Activated CD8-positive, alpha-beta memory T cell treated with anti-CD3 and anti-CD28 coated beads, Interleukin-2, amount 10 ng/mL, durations not matched to agents 7 days and 5 days (primary cell): ENCODE measurements around the gene RNF182. TPM values are rescaled to one million over a fixed set of nuclear protein-coding genes. Genes with fewer than 3 reads are reported as not detected.
A peak's percentile ranks its signal among the peaks of the same experiment; 100 is the strongest.

Experiments used
- ATAC-seq: fragments of 150-1000 bp; cut with Tn5 transposase; one replicate; pipeline ENCODE4 v1.10.0; 2021; ENCODE audit warnings: moderate library complexity
- CTCF ChIA-PET: fragments of 350-600 bp; sonication (Branson Sonifier 250); formaldehyde crosslinking; loops from one replicate; lab custom pipeline; 2021; ENCODE audit warnings: antibody characterized with exemption; lab: Charles Lee
- DNase-seq: peaks from one replicate; pipeline ENCODE4 v3.0.0-alpha.2; 2020
- H3K27ac Mint-ChIP-seq: one replicate; pipeline ENCODE4 v1.8.0; 2021; ENCODE audit warnings: mild to moderate bottlenecking, mixed read lengths
- H3K27me3 Mint-ChIP-seq: one replicate; pipeline ENCODE4 v1.8.0; 2021; ENCODE audit warnings: mixed read lengths
- H3K36me3 Mint-ChIP-seq: one replicate; pipeline ENCODE4 v1.8.0; 2021; ENCODE audit warnings: mild to moderate bottlenecking, mixed read lengths
- H3K4me1 Mint-ChIP-seq: one replicate; pipeline ENCODE4 v1.8.0; 2021; ENCODE audit warnings: mixed read lengths
- H3K4me3 Mint-ChIP-seq: one replicate; pipeline ENCODE4 v1.8.0; 2021; ENCODE audit warnings: mild to moderate bottlenecking, moderate library complexity, mixed read lengths
- H3K9me3 Mint-ChIP-seq: one replicate; pipeline ENCODE4 v1.8.0; 2022; ENCODE audit warnings: low read depth, mixed read lengths
- total RNA-seq, 2 experiments: library from RNA; stranded (reverse); gene quantifications; one replicate each; pipeline ENCODE4 v1.2.3, GENCODE V29; 2021

Gene RNF182
- total RNA-seq, 2 experiments from 2014 or later: not detected

- Mint-ChIP-seq H3K36me3 (no peaks in the 10 kb centered on the region), H3K4me1 (no peaks in the 10 kb centered on the region), H3K9me3 (no peaks in the 10 kb centered on the region), H3K4me3 (no peak overlapping the region), H3K27me3 (peaks cover 51% of the 10 kb centered on the region), H3K27ac (no peak overlapping the region)
- DNase-seq (no peak), ATAC-seq (no peak)
- CTCF ChIA-PET: interaction anchor here (0.9 to 6.5 kb wide), 8 partner anchors 15 to 245 kb away, joined by 3 to 66 read pairs (median 4); no protein-coding TSS in a partner anchor
Measured at GRCh38 chr6:13907614-13908215, 17.0 kb upstream of the RNF182 start.

GRCh38 chr6:13908955-13909381 is 15.8 kb upstream of the RNF182 start:
- DNase-seq (peak; percentile 52), ATAC-seq (peak; percentile 60)
- no peaks in the 10 kb centered on the region for H3K4me1 Mint-ChIP-seq
- H3K27me3 Mint-ChIP-seq: peaks cover 46% of the 10 kb centered on the region
- no peak overlapping the region for H3K4me3 Mint-ChIP-seq
- CTCF ChIA-PET: interaction anchor here (0.6 to 6.5 kb wide), 22 partner anchors 8 to 1717 kb away, joined by 3 to 66 read pairs (median 4); no protein-coding TSS in a partner anchor
- no peaks in the 10 kb centered on the region for H3K36me3 Mint-ChIP-seq
- H3K27ac Mint-ChIP-seq: no peak overlapping the region
- no peaks in the 10 kb centered on the region for H3K9me3 Mint-ChIP-seq

- peaks cover 47% of the 10 kb centered on the region for H3K27me3 Mint-ChIP-seq
- H3K27ac Mint-ChIP-seq: no peak overlapping the region
- ATAC-seq: no peak
- no peaks in the 10 kb centered on the region for H3K4me1 Mint-ChIP-seq
- DNase-seq: no peak
- H3K9me3 Mint-ChIP-seq: no peaks in the 10 kb centered on the region
- no peaks in the 10 kb centered on the region for H3K36me3 Mint-ChIP-seq
- CTCF ChIA-PET: interaction anchor here (1.6 to 6.5 kb wide), 4 partner anchors 133 to 233 kb away, joined by 6 to 66 read pairs (median 18); no protein-coding TSS in a partner anchor
- no peak overlapping the region for H3K4me3 Mint-ChIP-seq
Measured at GRCh38 chr6:13910443-13910842, 14.3 kb upstream of the RNF182 start.

- H3K27ac Mint-ChIP-seq: no peak overlapping the region
- DNase-seq (no peak), ATAC-seq (no peak)
- H3K36me3 Mint-ChIP-seq: no peaks in the 10 kb centered on the region
- H3K27me3 Mint-ChIP-seq: peaks cover 51% of the 10 kb centered on the region
- CTCF ChIA-PET: interaction anchor here (1.6 to 6.5 kb wide), 4 partner anchors 132 to 232 kb away, joined by 6 to 66 read pairs (median 18); no protein-coding TSS in a partner anchor
- H3K9me3 Mint-ChIP-seq: no peaks in the 10 kb centered on the region
- no peak overlapping the region for H3K4me3 Mint-ChIP-seq
- no peaks in the 10 kb centered on the region for H3K4me1 Mint-ChIP-seq
Measured at GRCh38 chr6:13911337-13911736, 13.4 kb upstream of the RNF182 start.

GRCh38 chr6:13913226-13914001 is 11.3 kb upstream of the RNF182 start:
- no peak for ATAC-seq
- no peak for DNase-seq
- Mint-ChIP-seq H3K27ac (no peak overlapping the region), H3K9me3 (no peaks in the 10 kb centered on the region), H3K36me3 (no peaks in the 10 kb centered on the region), H3K4me1 (no peaks in the 10 kb centered on the region), H3K4me3 (no peak overlapping the region), H3K27me3 (peaks cover 45% of the 10 kb centered on the region)
- CTCF ChIA-PET: interaction anchor here (0.9 to 6.5 kb wide), 3 partner anchors 40 to 160 kb away, joined by 3 to 66 read pairs (median 3); no protein-coding TSS in a partner anchor

DNA sequence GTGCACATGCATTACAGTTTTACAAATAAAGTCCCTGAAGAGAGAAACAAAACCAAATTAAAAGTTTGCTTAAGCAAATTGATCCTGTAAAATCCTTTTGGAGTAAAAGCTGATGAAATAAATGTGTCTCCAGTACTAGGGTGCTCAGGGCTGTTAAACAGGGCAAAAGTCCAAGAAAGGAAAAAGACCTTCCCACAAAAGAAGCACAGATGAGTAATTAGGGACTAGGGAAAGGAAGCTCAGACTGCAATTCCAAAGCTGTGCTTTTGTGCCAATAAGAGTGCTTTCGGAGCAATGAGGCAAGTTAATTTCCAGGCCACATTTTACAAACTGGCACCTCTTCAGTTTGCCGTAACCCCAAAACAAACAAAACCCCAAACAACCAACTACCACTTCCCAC is 10.4 kb upstream of the RNF182 start:
- Mint-ChIP-seq H3K4me3 (no peak overlapping the region), H3K4me1 (no peaks in the 10 kb centered on the region), H3K36me3 (no peaks in the 10 kb centered on the region), H3K27ac (no peak overlapping the region), H3K9me3 (no peaks in the 10 kb centered on the region), H3K27me3 (peaks cover 50% of the 10 kb centered on the region)
- CTCF ChIA-PET: interaction anchor here (6.5 kb wide), 1 partner anchor 152 kb away, joined by 66 read pairs; no protein-coding TSS in a partner anchor
- DNase-seq (no peak), ATAC-seq (no peak)

- Mint-ChIP-seq H3K4me1 (no peaks in the 10 kb centered on the region), H3K27me3 (peaks cover 55% of the 10 kb centered on the region), H3K36me3 (no peaks in the 10 kb centered on the region), H3K9me3 (no peaks in the 10 kb centered on the region), H3K4me3 (no peak overlapping the region), H3K27ac (no peak overlapping the region)
- CTCF ChIA-PET: no interaction called here
- no peak for DNase-seq
- ATAC-seq: no peak
Measured at GRCh38 chr6:13915561-13916229, 9.1 kb upstream of the RNF182 start.

DNA sequence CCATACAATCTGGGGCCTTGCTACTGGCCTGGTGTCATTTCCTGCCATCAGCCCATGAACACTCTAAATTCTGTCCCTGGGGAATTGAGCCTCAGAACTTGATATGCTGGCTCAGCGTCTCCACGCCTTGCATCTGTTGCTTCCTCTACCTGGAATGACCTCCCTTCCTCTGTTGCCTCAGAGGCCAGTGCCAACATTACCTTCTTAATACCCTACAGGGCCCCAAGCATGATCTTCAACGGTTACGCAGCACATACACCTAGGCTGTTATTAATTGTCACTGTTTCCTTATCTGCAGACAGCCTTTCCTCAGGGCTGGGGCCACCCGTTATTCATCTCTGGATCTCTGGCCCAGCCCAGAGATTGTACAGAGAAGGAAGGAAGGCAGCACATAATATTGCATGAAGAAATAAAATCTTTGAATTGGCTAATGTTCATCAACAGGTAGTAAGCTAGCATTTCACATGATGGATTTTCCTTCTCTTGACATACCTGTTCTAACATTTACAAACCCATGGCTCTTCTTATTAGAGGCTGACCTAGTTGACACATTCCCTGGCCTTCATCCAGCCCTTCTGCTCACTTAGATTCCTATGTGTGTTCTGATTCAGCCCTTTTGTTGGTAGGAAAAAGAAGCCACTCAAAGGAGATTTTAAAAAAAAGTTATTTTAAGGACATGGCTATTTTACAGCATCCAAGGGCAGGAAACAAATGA is 8.4 kb upstream of the RNF182 start:
- ATAC-seq (no peak), DNase-seq (no peak)
- Mint-ChIP-seq H3K4me1 (no peaks in the 10 kb centered on the region), H3K4me3 (no peak overlapping the region), H3K9me3 (no peaks in the 10 kb centered on the region), H3K27ac (no peak overlapping the region), H3K27me3 (peaks cover 57% of the 10 kb centered on the region), H3K36me3 (no peaks in the 10 kb centered on the region)
- CTCF ChIA-PET: no interaction called here

GRCh38 chr6:13917141-13917540 is 7.6 kb upstream of the RNF182 start:
- no peak overlapping the region for H3K27ac Mint-ChIP-seq
- no peak for ATAC-seq
- CTCF ChIA-PET: interaction anchor here (1.2 kb wide), 1 partner anchor 8 kb away, joined by 3 read pairs; no protein-coding TSS in a partner anchor

GRCh38 chr6:13918686-13919250 is 6.0 kb upstream of the RNF182 start:
- CTCF ChIA-PET: interaction anchor here (1.2 kb wide), 1 partner anchor 148 kb away, joined by 4 read pairs; no protein-coding TSS in a partner anchor
- H3K36me3 Mint-ChIP-seq: no peaks in the 10 kb centered on the region
- H3K27ac Mint-ChIP-seq: no peak overlapping the region
- DNase-seq: no peak
- ATAC-seq: no peak
- no peaks in the 10 kb centered on the region for H3K9me3 Mint-ChIP-seq
- peaks cover 61% of the 10 kb centered on the region for H3K27me3 Mint-ChIP-seq
- H3K4me1 Mint-ChIP-seq: no peaks in the 10 kb centered on the region
- H3K4me3 Mint-ChIP-seq: no peak overlapping the region

More at GRCh38 chr6:13917141-13917540, 7.6 kb upstream of the RNF182 start:
- H3K4me3 Mint-ChIP-seq: no peak overlapping the region
- H3K9me3 Mint-ChIP-seq: no peaks in the 10 kb centered on the region
- no peak for DNase-seq
- no peaks in the 10 kb centered on the region for H3K36me3 Mint-ChIP-seq
- H3K27me3 Mint-ChIP-seq: peaks cover 57% of the 10 kb centered on the region
- no peaks in the 10 kb centered on the region for H3K4me1 Mint-ChIP-seq

- ATAC-seq: no peak
- no peaks in the 10 kb centered on the region for H3K9me3 Mint-ChIP-seq
- no peaks in the 10 kb centered on the region for H3K36me3 Mint-ChIP-seq
- no peak for DNase-seq
- peaks cover 59% of the 10 kb centered on the region for H3K27me3 Mint-ChIP-seq
- H3K4me1 Mint-ChIP-seq: peaks cover 7% of the 10 kb centered on the region
- H3K27ac Mint-ChIP-seq: no peak overlapping the region
- H3K4me3 Mint-ChIP-seq: no peak overlapping the region
- CTCF ChIA-PET: no interaction called here
Measured at GRCh38 chr6:13919861-13920260, 4.9 kb upstream of the RNF182 start.

DNA sequence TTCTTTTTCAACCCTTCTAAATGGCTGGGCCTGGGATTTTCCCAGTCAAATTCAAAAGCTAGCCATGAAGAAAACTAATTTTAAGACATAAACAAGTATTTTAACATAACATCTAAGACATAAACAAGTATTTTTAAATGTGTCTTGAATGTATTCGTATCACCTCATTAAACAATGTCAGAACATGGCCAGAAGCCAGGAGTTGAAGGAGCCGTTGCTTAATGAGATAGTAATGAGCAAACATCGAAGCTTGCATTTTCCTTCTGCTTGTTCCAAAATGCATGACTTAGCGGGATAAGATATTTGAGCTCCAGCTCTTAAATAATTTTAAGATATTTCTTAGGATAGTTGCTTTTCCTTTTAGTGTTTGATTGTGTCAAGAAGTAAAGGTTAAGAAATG is 4.2 kb upstream of the RNF182 start:
- DNase-seq: no peak
- peaks cover 60% of the 10 kb centered on the region for H3K27me3 Mint-ChIP-seq
- no peaks in the 10 kb centered on the region for H3K9me3 Mint-ChIP-seq
- H3K4me1 Mint-ChIP-seq: peaks cover 11% of the 10 kb centered on the region
- CTCF ChIA-PET: no interaction called here
- no peak overlapping the region for H3K27ac Mint-ChIP-seq
- ATAC-seq: no peak
- H3K36me3 Mint-ChIP-seq: no peaks in the 10 kb centered on the region
- H3K4me3 Mint-ChIP-seq: no peak overlapping the region
